Cardiac muscle cell (in vitro differentiated cells and primary cell): Measurements from ENCODE around the gene PLEKHA1. TPM values are rescaled to one million over a fixed set of nuclear protein-coding genes. Genes with fewer than 3 reads are reported as not detected.

ENCODE experiments used
- DNase-seq, 2 donors: peaks; one replicate each; pipeline versions ENCODE4 v3.0.0 to v3.0.0-alpha.2; 2010 to 2017; ENCODE audit warnings: low read depth in 1 of 2, low spot score in 1 of 2
- H3K27ac ChIP-seq: fragments of 200-600 bp; sonication (generic); 2 replicates; pipeline ENCODE4 v1.5.1; 2016
- H3K27me3 ChIP-seq: fragments of 200-600 bp; sonication (generic); 2 replicates; pipeline ENCODE4 v1.6.0; 2016; ENCODE audit warnings: control low read depth
- H3K36me3 ChIP-seq: fragments of 200-600 bp; sonication (generic); 2 replicates; pipeline ENCODE4 v1.5.1; 2016; ENCODE audit warnings: control low read depth
- H3K4me1 ChIP-seq: fragments of 200-600 bp; sonication (generic); 2 replicates; pipeline ENCODE4 v1.8.1; 2017; ENCODE audit warnings: low read depth, mild to moderate bottlenecking, mixed run types
- H3K4me3 ChIP-seq: fragments of 200-600 bp; sonication (generic); 2 replicates; pipeline ENCODE4 v1.5.1; 2016; ENCODE audit warnings: mild to moderate bottlenecking
- H3K9me3 ChIP-seq: fragments of 200-600 bp; sonication (generic); 2 replicates; pipeline ENCODE4 v1.5.1; 2017; ENCODE audit warnings: low read depth, mild to moderate bottlenecking, control low read depth
- CTCF ChIP-seq: IDR thresholded peaks from 2 replicates; pipeline ENCODE4 v1.5.1; 2012; ENCODE audit warnings: low read depth, mild to moderate bottlenecking, low read length
- polyA plus RNA-seq: library from polyadenylated mRNA; unstranded; fragments of >200 nt; fragmentation: Nextera tagmentation; extraction: Ambion mirVana; gene quantifications from 2 replicates; pipeline ENCODE4 v1.2.1, GENCODE V29; 2016
- total RNA-seq: library from RNA; depleted of rRNA; stranded (reverse); fragments of >200 nt; gene quantifications from 2 replicates; pipeline ENCODE4 v1.2.3, GENCODE V29; 2016

Gene PLEKHA1
- total and polyA plus RNA-seq, 2 experiments from 2014 or later: 26.5 to 44.8 TPM

DNA sequence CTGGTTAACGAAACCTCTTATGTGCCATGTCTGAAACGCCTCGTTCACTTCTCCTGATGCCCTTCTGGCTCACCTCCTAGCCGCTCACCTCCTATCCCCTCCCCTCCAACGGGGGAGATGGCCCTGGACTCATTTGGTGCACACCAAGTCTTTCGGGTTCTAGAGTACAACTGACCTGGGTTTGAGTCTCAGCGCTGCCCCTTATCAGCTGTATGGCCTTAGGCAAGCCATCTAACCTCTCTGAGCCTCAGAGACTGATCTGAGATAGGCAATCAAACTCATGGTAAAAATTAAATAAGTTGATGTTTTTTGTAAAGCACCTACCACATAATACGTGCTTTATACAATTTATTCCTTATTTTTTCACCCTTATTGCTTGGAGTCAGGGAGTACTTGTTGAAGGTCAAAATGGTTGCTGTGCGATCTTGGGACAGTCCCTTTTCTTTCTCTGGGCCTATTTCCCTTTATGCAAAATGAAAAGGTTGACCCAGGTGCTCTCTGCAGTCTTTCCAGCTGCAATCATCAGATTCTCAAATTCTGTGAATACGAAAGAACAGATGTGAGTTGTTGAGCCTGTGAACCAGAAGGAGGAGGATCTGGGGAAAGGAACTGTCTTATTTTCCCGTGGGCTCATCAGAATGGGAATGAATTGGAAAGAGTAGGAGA, 31.2 kb upstream of the PLEKHA1 start:
- Histone ChIP-seq H3K27ac (no peak overlapping the region), H3K4me3 (no peak overlapping the region), H3K36me3 (no peaks in the 10 kb centered on the region), H3K4me1 (no peaks in the 10 kb centered on the region), H3K9me3 (no peaks in the 10 kb centered on the region), H3K27me3 (no peaks in the 10 kb centered on the region)
- no peak for TF ChIP-seq CTCF
- no peak for DNase-seq

DNA sequence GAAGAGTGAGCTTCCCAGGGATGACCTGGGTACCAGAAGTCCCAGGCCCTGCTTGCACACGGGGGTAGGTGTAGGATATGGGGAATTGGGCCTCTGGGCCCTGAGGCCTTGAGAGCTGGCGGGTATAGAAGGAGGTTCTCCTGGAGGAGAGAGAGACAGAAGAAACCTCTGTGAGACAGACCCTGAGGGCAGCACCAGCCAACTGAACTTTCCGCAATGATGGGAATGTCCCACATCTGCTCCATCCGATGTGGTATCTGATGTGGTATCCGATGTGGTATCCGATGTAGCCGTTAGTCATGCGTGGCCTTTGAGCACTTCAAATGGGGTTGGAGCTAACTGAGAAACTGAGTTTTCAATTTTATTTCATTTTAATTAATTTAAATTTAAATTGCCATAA, 30.6 kb upstream of the PLEKHA1 start:
- DNase-seq: no peak
- Histone ChIP-seq H3K36me3 (no peaks in the 10 kb centered on the region), H3K4me1 (no peaks in the 10 kb centered on the region), H3K27me3 (no peaks in the 10 kb centered on the region), H3K9me3 (no peaks in the 10 kb centered on the region), H3K4me3 (no peak overlapping the region), H3K27ac (no peak overlapping the region)
- no peak for TF ChIP-seq CTCF

DNA sequence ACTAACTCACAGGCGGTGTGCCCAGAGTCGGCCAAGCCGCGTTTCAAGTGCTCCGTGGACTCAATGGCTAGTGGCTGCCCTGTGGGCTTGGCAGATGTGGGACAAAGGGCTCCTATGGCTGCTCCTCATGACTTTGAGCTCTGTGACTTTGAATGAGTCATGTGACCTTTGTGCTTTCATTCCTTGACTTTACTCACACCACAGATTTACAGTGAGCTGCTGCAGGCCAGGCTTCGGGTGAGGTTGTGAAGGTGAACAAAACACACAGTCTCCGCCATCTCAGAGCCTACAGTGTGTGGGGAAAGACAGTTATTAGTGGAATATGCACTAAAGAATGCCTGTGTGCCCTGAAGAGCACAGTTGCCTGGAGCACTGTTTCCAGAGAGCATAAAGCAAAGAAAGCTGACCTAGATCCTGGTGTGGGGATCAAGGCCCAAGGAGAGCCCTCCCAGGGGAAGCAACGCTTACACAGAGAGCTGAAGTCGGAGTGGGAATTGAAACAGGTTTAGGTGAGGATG, 29.7 kb upstream of the PLEKHA1 start:
- TF ChIP-seq CTCF: no peak
- no peaks in the 10 kb centered on the region for H3K27me3 ChIP-seq
- no peaks in the 10 kb centered on the region for H3K4me1 ChIP-seq
- H3K27ac ChIP-seq: no peak overlapping the region
- DNase-seq: peak in 1 of 2 donors; percentile 30
- no peaks in the 10 kb centered on the region for H3K9me3 ChIP-seq
- no peak overlapping the region for H3K4me3 ChIP-seq
- no peaks in the 10 kb centered on the region for H3K36me3 ChIP-seq

GRCh38 chr10:122346326-122346950, 28.1 kb upstream of the PLEKHA1 start:
- Histone ChIP-seq H3K27ac (no peak overlapping the region), H3K4me1 (no peaks in the 10 kb centered on the region), H3K9me3 (no peaks in the 10 kb centered on the region), H3K27me3 (no peaks in the 10 kb centered on the region), H3K36me3 (no peaks in the 10 kb centered on the region), H3K4me3 (no peak overlapping the region)
- DNase-seq: no peak
- no peak for TF ChIP-seq CTCF

GRCh38 chr10:122347170-122347841, 27.2 kb upstream of the PLEKHA1 start:
- Histone ChIP-seq H3K4me1 (no peaks in the 10 kb centered on the region), H3K27me3 (no peaks in the 10 kb centered on the region), H3K36me3 (no peaks in the 10 kb centered on the region), H3K4me3 (no peak overlapping the region), H3K27ac (no peak overlapping the region), H3K9me3 (no peaks in the 10 kb centered on the region)
- no peak for DNase-seq
- TF ChIP-seq CTCF: no peak
